Ovary (tissue), 3 donors: Measurements from ENCODE around the gene ZPBP2.

Source experiments
- CTCF ChIP-seq, 3 donors: fragments of 450-650 bp in 2 of 3; fragments of 200-600 bp in 1 of 3; IDR thresholded peaks; one replicate each; pipeline versions ENCODE4 v1.5.1 to v1.8.0; 2016 to 2022; ENCODE audit warnings: antibody characterized with exemption in 3 of 3, mild to moderate bottlenecking in 1 of 3
- EP300 ChIP-seq: sonication (generic); formaldehyde crosslinking; IDR thresholded peaks from one replicate; pipeline ENCODE4 v1.6.1; 2017; ENCODE audit warnings: antibody characterized with exemption
- POLR2A ChIP-seq: fragments of 450-650 bp; IDR thresholded peaks from one replicate; pipeline ENCODE4 v1.6.1; 2017; ENCODE audit warnings: antibody characterized with exemption, mild to moderate bottlenecking, moderate library complexity
- donor health status: DM: no; HTN: no; CAD: no.

GRCh38 chr17:39863244-39863917 is 4.6 kb upstream of the ZPBP2 start:
- TF ChIP-seq CTCF (IDR thresholded peaks at IDR 0.05) (no peak), POLR2A (no peak), EP300 (no peak)
